IgD-negative memory B cell (primary cell): ENCODE results near the gene SPTBN1. TPM values are rescaled to one million over a fixed set of nuclear protein-coding genes. Genes with fewer than 3 reads are reported as not detected.
A peak's percentile ranks its signal among the peaks of the same experiment; 100 is the strongest.

Source experiments
- H3K27ac Mint-ChIP-seq, 3 donors: one replicate each; pipeline ENCODE4 v1.8.0; 2020 to 2022; ENCODE audit warnings: mild to moderate bottlenecking in 3 of 3, mixed read lengths in 3 of 3, moderate library complexity in 1 of 3
- H3K27me3 Mint-ChIP-seq: one replicate; pipeline ENCODE4 v1.8.0; 2021; ENCODE audit warnings: mixed read lengths
- H3K36me3 Mint-ChIP-seq: one replicate; pipeline ENCODE4 v1.8.0; 2020; ENCODE audit warnings: mild to moderate bottlenecking, mixed read lengths
- H3K4me1 Mint-ChIP-seq, 3 donors: one replicate each; pipeline ENCODE4 v1.8.0; 2020 to 2022; ENCODE audit warnings: mixed read lengths in 3 of 3, mild to moderate bottlenecking in 1 of 3
- H3K4me3 Mint-ChIP-seq, 4 donors: one replicate each; pipeline ENCODE4 v1.8.0; 2020 to 2022; ENCODE audit warnings: mild to moderate bottlenecking in 4 of 4, mixed read lengths in 4 of 4, moderate library complexity in 3 of 4
- H3K9me3 Mint-ChIP-seq, 3 donors: one replicate each; pipeline ENCODE4 v1.8.0; 2020 to 2021; ENCODE audit warnings: mixed read lengths in 3 of 3, mild to moderate bottlenecking in 1 of 3
- polyA plus RNA-seq: library from polyadenylated mRNA; unstranded; fragments of 300-500 nt; fragmentation: Illumina TruSeq; gene quantifications from one replicate; pipeline ENCODE4 v1.2.3, GENCODE V29; 2021

SPTBN1 gene
- polyA plus RNA-seq, 1 donor from 2014 or later: 57.8 TPM

DNA sequence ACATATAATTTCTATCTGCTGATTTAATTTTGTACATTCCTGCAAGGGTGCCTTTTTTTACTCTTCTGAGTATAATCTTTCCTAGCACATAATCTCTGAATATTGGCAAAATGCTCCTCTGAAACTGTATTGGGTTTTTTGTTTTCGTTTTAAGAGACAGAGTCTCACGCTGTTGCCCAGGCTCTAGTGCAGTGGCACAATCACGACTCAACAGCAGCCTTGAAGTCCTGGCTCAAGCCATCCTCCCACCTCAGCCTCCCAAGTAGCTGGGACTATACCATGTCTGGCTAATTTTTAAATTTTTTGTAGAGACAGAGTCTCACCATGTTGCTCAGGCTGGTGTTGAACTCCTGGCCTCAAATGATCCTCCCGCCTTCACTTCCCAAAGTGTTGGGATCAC, 104.9 kb downstream of the SPTBN1 start:
- Mint-ChIP-seq H3K4me1 (peaks cover 39 to 53% (median 50%) of the 10 kb centered on the region in 3 donors), H3K9me3 (no peaks in the 10 kb centered on the region), H3K36me3 (no peaks in the 10 kb centered on the region), H3K27me3 (no peaks in the 10 kb centered on the region), H3K4me3 (peak overlapping the region; percentile 97 to 99 (median 98)), H3K27ac (peak overlapping the region; percentile 71 to 95 (median 94))

DNA sequence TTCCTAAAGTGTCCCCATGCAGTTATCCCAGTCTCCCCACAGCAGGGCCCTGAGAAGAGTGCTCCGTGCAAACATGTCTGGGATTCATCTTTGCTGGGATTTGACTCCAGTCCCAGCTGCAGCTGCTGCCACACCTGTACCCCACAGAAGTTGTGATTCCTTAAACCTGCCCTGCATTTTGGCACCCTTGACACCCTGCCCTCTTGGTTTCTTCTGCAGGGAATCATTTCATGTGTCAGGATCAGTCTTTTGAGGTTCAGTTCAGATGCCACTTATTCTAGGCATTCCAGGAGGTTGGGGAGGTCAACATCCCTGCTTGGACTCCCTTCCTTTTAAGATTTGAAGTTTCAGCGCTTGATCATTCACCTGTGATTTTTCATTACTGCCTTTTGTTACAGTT, 108.3 kb downstream of the SPTBN1 start:
- Mint-ChIP-seq H3K4me3 (peak overlapping the region in 3 of 4 donors; percentile 43 to 68 (median 49)), H3K27me3 (no peaks in the 10 kb centered on the region), H3K36me3 (peaks cover 3% of the 10 kb centered on the region), H3K4me1 (peaks cover 48 to 64% (median 53%) of the 10 kb centered on the region in 3 donors), H3K27ac (peak overlapping the region; percentile 22 to 39 (median 34)), H3K9me3 (no peaks in the 10 kb centered on the region)

DNA sequence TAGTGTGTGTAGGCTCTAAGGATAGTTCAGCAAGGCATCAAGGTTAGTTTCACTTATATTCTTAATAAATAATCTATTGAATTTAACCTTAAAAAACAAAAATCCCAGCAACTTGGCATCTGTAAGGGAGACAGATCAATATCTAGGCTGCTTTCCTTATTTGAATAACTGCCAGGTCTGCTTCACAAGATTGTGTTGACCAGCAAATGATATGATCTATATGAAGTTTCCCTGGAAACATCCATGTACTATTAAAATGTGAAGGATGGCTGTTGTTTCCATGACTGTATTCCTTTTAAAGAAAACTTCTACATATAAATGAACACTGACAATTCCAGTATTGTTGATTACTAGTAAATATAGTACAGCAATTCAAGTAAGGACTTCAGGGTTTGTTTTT, 109.4 kb downstream of the SPTBN1 start:
- Mint-ChIP-seq H3K4me3 (peak overlapping the region in 3 of 4 donors; percentile 66 to 74 (median 68)), H3K27ac (peak overlapping the region; percentile 57 to 91 (median 69)), H3K27me3 (no peaks in the 10 kb centered on the region), H3K4me1 (peaks cover 55 to 75% (median 63%) of the 10 kb centered on the region in 3 donors), H3K36me3 (peaks cover 3% of the 10 kb centered on the region), H3K9me3 (no peaks in the 10 kb centered on the region)

DNA sequence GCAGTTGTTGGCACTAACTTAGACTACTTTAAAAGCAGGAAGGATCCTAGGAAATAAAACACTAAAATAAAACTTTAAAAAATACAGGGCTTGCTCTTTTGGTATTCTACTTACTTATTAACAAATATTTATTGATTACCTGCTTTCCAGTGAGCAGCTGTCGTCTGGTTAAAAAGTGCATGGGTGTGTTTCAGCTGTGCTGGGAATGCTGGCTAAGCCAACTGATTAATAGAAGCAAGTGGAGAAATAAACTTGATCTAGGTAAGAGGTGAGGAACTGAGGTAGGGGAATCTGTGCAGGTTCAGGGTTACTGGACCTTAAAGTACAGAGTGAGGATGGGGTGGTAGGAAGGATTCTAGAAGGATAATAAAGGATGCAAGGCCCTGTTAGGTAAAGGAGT, 110.8 kb downstream of the SPTBN1 start:
- Mint-ChIP-seq H3K27ac (peak overlapping the region; percentile 13 to 89 (median 36)), H3K4me1 (peaks cover 52 to 77% (median 67%) of the 10 kb centered on the region in 3 donors), H3K27me3 (no peaks in the 10 kb centered on the region), H3K4me3 (peak overlapping the region in 3 of 4 donors; percentile 27 to 78 (median 29)), H3K9me3 (no peaks in the 10 kb centered on the region), H3K36me3 (peaks cover 3% of the 10 kb centered on the region)

DNA sequence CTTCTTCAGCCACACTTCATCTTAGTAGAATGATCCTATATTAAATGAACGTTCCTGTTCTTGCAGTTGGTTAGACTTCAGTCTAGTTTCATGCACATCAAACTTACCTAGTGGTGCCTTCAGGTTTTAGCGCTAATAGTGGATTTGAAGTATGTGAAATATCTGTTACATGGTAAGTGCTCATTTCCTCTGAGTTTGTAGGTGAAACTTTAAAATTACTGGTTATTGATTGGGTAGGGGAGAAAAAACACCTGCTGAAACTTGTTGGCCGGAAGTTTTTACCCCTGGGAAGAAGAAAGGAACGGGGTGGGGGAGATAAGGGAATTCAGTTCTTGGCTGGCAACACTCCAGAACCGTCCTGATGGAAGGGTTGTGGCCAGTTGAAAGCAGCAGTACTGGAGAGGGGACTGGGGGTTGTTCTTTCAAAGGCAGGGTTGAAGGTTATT, 112.8 kb downstream of the SPTBN1 start:
- Mint-ChIP-seq H3K9me3 (no peaks in the 10 kb centered on the region), H3K36me3 (peaks cover 4% of the 10 kb centered on the region), H3K4me1 (peaks cover 55 to 83% (median 76%) of the 10 kb centered on the region in 3 donors), H3K27ac (peak overlapping the region; percentile 71 to 97 (median 92)), H3K4me3 (peak overlapping the region; percentile 72 to 87 (median 84)), H3K27me3 (no peaks in the 10 kb centered on the region)

DNA sequence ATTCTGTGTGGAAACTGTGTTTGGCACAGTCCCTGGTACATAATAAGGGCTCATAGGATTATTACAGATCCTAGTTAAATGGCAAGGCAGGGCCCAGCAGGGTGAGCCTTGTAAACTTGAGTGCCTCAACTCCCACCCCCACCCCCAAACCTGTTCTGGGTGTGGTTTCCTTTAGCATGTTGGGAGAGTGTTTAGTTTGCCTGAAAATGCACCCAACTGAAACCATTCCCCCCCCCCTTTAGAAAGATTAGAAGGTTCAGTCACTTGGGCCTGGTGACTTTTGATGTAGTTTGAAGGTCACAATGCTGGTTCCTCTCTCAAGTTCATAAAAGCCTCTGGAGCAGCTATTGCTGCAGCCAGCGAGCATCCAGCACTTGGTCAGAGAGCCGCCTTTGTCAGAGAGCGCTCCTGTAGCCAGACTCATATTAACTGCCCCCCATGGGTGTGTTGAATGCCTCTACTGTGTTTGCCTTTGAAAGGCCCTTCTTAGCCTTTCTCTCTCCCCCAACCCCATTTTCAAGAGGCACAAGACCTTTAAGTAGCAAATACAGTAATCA, 113.7 kb downstream of the SPTBN1 start:
- H3K9me3 Mint-ChIP-seq: no peaks in the 10 kb centered on the region
- no peaks in the 10 kb centered on the region for H3K27me3 Mint-ChIP-seq
- H3K4me3 Mint-ChIP-seq: peak overlapping the region; percentile 73 to 87 (median 84)
- H3K4me1 Mint-ChIP-seq: peaks cover 59 to 84% (median 78%) of the 10 kb centered on the region in 3 donors
- peak overlapping the region; percentile 71 to 97 (median 92) for H3K27ac Mint-ChIP-seq
- peaks cover 4% of the 10 kb centered on the region for H3K36me3 Mint-ChIP-seq

DNA sequence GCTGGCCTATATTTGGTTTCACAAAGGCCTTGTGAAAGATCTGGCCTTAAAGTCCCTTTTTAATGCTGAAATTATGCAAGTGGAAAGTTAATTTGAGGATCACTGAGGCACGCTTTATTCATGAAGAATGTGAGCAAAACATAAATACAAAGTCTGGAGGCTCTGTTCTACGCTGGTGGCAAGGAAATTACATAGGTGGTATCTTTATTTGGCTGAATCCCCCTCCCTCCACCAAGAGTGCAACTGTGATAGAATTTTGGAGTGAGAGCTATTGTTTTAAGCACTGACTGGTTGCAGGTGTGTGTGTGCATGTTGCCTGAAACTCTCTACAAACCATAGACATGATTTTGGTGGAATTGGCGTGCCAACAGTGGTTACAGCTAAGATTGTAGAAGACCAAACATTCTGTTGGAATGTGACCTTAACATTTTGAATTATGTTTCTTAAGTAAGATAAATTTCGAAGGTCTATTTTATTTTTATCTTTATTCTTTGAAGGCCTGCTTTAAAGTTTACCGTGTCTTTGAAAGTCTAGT, 114.3 kb downstream of the SPTBN1 start:
- peaks cover 57 to 83% (median 77%) of the 10 kb centered on the region in 3 donors for H3K4me1 Mint-ChIP-seq
- H3K36me3 Mint-ChIP-seq: peaks cover 4% of the 10 kb centered on the region
- peak overlapping the region; percentile 71 to 97 (median 92) for H3K27ac Mint-ChIP-seq
- H3K27me3 Mint-ChIP-seq: no peaks in the 10 kb centered on the region
- no peaks in the 10 kb centered on the region for H3K9me3 Mint-ChIP-seq
- H3K4me3 Mint-ChIP-seq: peak overlapping the region; percentile 73 to 87 (median 87)

DNA sequence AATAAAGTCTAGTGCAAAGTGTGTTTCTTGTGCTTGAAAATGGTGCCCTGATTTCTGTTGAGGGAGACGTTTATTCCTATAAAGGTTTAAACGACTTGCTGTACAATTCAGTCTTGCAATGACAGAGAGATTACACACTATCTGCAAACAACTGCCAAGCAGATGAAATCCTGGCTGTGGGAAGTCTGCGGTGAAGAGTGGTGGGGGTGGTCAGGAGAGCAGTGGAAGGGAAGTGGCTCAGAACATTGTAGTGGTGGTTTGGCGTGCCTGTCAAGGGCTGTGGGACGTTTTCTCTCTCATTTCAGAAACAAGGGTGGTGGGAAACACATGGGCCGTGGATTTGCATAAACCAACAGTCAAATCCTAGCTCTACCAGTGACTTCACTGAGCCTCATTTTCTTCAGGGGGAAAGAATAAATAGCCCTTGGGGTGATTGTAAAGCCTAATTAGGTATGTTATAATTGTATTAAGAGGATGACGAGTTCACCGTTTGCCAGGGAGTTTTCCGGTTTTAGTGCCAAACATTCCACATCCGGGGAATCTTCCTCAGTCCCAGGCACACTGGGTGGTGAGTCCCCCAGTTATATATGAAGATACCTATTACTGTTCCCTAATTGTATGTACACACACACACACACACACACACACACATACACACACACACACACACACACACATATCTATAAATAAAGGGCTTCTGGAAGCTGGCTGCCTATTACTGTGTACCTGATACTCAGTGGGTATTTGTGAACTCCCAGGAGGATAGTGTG, 115.0 kb downstream of the SPTBN1 start:
- Mint-ChIP-seq H3K27ac (peak overlapping the region; percentile 71 to 98 (median 97)), H3K27me3 (no peaks in the 10 kb centered on the region), H3K4me1 (peaks cover 51 to 82% (median 73%) of the 10 kb centered on the region in 3 donors), H3K36me3 (peaks cover 6% of the 10 kb centered on the region), H3K9me3 (no peaks in the 10 kb centered on the region), H3K4me3 (peak overlapping the region; percentile 61 to 87 (median 79))

DNA sequence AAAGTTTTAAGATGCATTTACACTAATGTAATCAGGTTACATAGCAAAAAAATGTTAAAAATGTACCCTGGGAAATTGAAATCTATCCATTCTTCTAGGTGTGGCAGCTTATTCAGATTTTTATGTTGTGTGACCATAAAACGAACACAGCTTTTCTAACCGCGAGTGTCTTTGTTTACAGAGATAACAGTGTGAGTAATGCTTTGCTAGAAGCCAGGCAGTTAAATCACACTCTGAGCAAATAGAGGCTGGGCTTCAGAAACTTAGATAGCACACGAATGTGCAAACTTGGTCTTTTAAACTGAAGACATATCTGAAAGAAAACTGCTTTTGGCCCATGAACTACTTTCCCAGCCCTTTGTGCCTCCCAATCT, 116.1 kb downstream of the SPTBN1 start:
- H3K4me3 Mint-ChIP-seq: peak overlapping the region; percentile 61 to 87 (median 86)
- H3K9me3 Mint-ChIP-seq: no peaks in the 10 kb centered on the region
- peak overlapping the region; percentile 71 to 98 (median 97) for H3K27ac Mint-ChIP-seq
- peaks cover 60 to 85% (median 77%) of the 10 kb centered on the region in 3 donors for H3K4me1 Mint-ChIP-seq
- H3K36me3 Mint-ChIP-seq: peaks cover 8% of the 10 kb centered on the region
- H3K27me3 Mint-ChIP-seq: no peaks in the 10 kb centered on the region

DNA sequence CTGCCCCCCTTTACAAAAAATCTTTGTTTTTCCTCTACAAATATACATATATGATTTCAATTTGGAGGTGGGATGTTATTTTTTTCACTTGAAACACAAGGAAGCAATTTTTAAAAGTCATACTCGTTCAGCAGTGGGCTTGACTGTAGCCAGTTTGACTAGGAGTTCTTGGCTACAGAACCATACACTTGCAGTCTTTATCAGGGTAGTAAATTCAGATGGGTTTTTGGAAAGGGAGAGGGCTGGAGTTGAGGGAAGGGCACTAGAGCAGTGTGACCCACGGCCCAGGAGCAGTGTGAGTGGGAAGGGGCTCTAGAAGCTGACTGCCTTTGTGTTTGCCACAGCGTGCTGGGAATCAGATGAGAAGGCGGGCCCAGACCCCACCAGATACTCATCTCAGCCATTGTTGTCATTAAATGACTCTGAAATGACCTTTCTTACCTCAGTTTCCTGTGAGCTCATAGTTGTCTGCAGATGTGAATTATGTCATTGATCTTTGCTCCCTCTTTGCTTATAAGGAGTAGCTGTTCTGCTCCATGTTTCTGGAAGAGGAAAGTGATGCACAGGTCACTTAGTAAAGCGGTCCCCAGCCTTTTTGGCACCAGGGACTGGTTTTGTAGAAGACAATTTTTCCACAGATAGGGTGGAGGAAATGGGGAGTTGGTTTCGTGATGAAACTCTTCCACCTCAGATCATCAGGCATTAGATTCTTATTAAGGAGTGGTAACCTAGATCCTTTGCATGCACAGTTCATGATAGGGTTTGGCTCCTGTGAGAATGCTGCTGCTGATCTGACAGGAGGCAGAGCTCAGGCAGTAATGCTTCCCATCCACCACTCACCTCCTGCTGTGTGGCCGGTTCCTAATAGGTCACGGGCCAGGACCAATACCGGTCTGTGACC, 116.8 kb downstream of the SPTBN1 start:
- Mint-ChIP-seq H3K36me3 (peaks cover 8% of the 10 kb centered on the region), H3K27me3 (no peaks in the 10 kb centered on the region), H3K4me3 (peak overlapping the region; percentile 61 to 87 (median 86)), H3K9me3 (no peaks in the 10 kb centered on the region), H3K27ac (peak overlapping the region; percentile 71 to 98 (median 97)), H3K4me1 (peaks cover 61 to 88% (median 77%) of the 10 kb centered on the region in 3 donors)

DNA sequence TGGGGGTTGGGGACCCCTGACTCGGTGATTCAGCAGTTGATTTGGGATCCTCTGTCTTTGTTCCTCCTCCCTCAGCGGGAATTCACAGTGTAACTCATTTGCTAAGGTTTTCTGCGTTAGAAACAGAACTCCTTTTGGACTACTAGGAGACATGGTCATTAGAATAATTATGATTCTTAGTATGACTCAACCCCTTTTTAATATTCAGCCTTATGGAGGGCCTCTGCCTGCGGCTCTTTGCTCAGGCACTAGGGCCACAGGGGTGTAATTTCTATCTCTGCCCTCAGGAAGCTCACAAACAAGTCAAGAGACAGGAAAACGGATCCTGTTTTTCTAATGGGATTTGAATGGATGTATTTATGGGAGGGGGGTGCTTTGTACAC, 117.4 kb downstream of the SPTBN1 start:
- Mint-ChIP-seq H3K27ac (peak overlapping the region; percentile 71 to 98 (median 97)), H3K27me3 (no peaks in the 10 kb centered on the region), H3K4me1 (peaks cover 67 to 88% (median 78%) of the 10 kb centered on the region in 3 donors), H3K36me3 (peaks cover 10% of the 10 kb centered on the region), H3K4me3 (peak overlapping the region; percentile 61 to 87 (median 74)), H3K9me3 (no peaks in the 10 kb centered on the region)

DNA sequence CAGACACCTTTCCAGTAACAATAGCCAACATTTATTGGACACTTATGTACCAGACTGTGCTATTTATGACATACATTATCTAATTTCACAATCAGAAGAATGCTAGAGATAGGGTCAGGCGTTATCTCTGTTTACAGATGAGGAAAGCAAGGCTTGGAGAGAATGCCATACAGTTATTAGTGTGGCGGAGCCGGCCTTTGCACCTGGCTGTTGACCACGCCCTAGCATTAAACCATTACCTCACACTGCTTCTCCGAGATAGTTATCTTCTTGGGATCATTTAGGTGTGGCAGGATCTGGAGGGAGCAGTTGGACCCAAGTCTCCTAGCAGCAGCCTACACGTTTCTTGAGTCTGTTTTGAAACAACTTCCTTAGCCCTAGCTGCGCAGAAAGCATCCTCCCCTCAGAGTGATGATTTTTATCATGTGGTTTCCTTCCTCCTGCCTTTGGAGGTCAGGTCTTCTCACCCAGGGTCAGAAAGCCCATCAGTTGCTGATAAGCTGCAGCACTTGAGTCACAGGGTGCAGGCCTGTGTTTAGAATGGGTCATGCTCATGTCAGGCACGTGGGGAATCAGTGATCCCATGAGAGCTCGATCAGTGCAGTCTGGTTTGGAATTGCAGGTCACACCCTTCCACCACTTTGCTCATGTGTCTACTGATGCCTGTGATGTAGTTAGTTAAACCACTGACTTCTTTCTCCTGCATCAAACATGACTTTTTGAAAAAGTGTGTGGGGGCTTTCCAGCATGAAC, 118.2 kb downstream of the SPTBN1 start:
- Mint-ChIP-seq H3K27ac (peak overlapping the region; percentile 71 to 98 (median 97)), H3K27me3 (no peaks in the 10 kb centered on the region), H3K36me3 (peaks cover 10% of the 10 kb centered on the region), H3K4me1 (peaks cover 68 to 88% (median 78%) of the 10 kb centered on the region in 3 donors), H3K4me3 (peak overlapping the region; percentile 61 to 93 (median 86)), H3K9me3 (no peaks in the 10 kb centered on the region)

DNA sequence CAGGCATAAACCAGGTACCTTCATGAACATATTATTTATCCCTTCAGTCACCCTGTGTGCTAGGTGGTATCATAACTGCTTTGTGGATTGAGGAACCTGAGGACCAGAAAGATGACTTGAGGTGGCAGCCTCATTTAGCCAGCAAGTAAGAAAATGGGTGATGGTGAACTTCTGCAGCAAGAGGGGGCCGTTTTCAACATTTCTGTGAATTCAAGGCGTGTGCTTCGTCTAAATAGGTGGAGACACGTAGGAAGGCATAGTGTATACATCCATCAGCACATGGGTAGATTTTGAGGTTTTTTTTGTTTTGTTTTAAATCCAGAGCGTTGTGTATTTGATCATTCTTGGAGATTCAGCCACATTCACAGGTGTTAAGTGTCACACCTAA, 118.7 kb downstream of the SPTBN1 start:
- Mint-ChIP-seq H3K9me3 (no peaks in the 10 kb centered on the region), H3K36me3 (peaks cover 10% of the 10 kb centered on the region), H3K4me1 (peaks cover 69 to 89% (median 78%) of the 10 kb centered on the region in 3 donors), H3K27me3 (no peaks in the 10 kb centered on the region), H3K4me3 (peak overlapping the region; percentile 61 to 93 (median 74)), H3K27ac (peak overlapping the region; percentile 71 to 98 (median 97))
